IMR-90 (cell line): ENCODE measurements around the gene CAB39. TPM values are rescaled to one million over a fixed set of nuclear protein-coding genes. Genes with fewer than 3 reads are reported as not detected.

Experiments used
- ATAC-seq: fragments of 200-7000 bp; cut with Tn5 transposase; 2 replicates; pipeline ENCODE4 v1.9.1; 2020; ENCODE audit warnings: low read depth, mild to moderate bottlenecking, moderate library complexity
- BruUV-seq: library from RNA; stranded (reverse); fragments of 400-500 nt; replicated peaks from 2 replicates; lab custom pipeline; 2021; lab: Mats Ljungman, UMichigan
- CTCF ChIA-PET: fragments of 300-600 bp; formaldehyde crosslinking; extraction: SDS; loops from one replicate; lab custom pipeline; 2021; ENCODE audit warnings: antibody characterized with exemption; lab: Yijun Ruan, JAX
- POLR2A ChIA-PET: fragments of 300-600 bp; sonication (Branson Sonifier 250); formaldehyde crosslinking; loops from one replicate; lab custom pipeline; 2022; ENCODE audit warnings: antibody characterized with exemption; ENCODE audit not compliant: unreplicated experiment; lab: Charles Lee
- DNase-seq: peaks from one replicate; pipeline ENCODE4 v3.0.0; 2013
- H2AFZ ChIP-seq: replicated peaks from 2 replicates; pipeline ENCODE3; 2013; ENCODE audit warnings: low read length, mild to moderate bottlenecking; ENCODE audit not compliant: poor library complexity
- H2AK5ac ChIP-seq: 2 replicates; pipeline ENCODE4 v1.6.1; 2013; ENCODE audit warnings: low read depth, low read length, inconsistent platforms
- H2AK9ac ChIP-seq: replicated peaks from 2 replicates; pipeline ENCODE3; 2013; ENCODE audit warnings: mild to moderate bottlenecking, low read depth, low read length, moderate library complexity; ENCODE audit not compliant: poor library complexity
- H2BK120ac ChIP-seq: 2 replicates; pipeline ENCODE4 v1.6.1; 2013; ENCODE audit warnings: low read depth, low read length, inconsistent platforms
- H2BK15ac ChIP-seq: 3 replicates; pipeline ENCODE4 v1.6.1; 2013; ENCODE audit warnings: low read depth, low read length, inconsistent platforms
- H2BK20ac ChIP-seq: 2 replicates; pipeline ENCODE4 v1.6.1; 2013; ENCODE audit warnings: low read depth, mild to moderate bottlenecking, inconsistent platforms, low read length, moderate library complexity
- H2BK5ac ChIP-seq: 2 replicates; pipeline ENCODE4 v1.6.1; 2013; ENCODE audit warnings: mild to moderate bottlenecking, low read depth, low read length, inconsistent platforms; ENCODE audit not compliant: poor library complexity, severe bottlenecking
- H3K14ac ChIP-seq: replicated peaks from 2 replicates; pipeline ENCODE4 v1.6.1; 2013; ENCODE audit warnings: low read depth, low read length, inconsistent platforms
- H3K18ac ChIP-seq: 2 replicates; pipeline ENCODE4 v1.6.1; 2013; ENCODE audit warnings: low read depth, low read length, control low read depth
- H3K23ac ChIP-seq: 2 replicates; pipeline ENCODE4 v1.6.1; 2013; ENCODE audit warnings: low read depth, low read length, inconsistent platforms
- H3K27ac ChIP-seq: 2 replicates; pipeline ENCODE4 v1.5.1; 2013; ENCODE audit warnings: mild to moderate bottlenecking, control low read depth, low read length; ENCODE audit not compliant: insufficient read depth
- H3K27me3 ChIP-seq: 2 replicates; pipeline ENCODE4 v1.6.1; 2013; ENCODE audit warnings: low read length; ENCODE audit not compliant: control insufficient read depth, insufficient read depth
- H3K36me3 ChIP-seq: 2 replicates; pipeline ENCODE4 v1.6.1; 2013; ENCODE audit warnings: low read length, mixed read lengths; ENCODE audit not compliant: control insufficient read depth, insufficient read depth
- H3K4ac ChIP-seq: 2 replicates; pipeline ENCODE4 v1.6.1; 2013; ENCODE audit warnings: low read depth, low read length, inconsistent platforms
- H3K4me1 ChIP-seq: 2 replicates; pipeline ENCODE4 v1.6.1; 2013; ENCODE audit warnings: low read length, mixed read lengths; ENCODE audit not compliant: control insufficient read depth, insufficient read depth
- H3K4me2 ChIP-seq: 2 replicates; pipeline ENCODE4 v1.6.1; 2013; ENCODE audit warnings: low read depth, mild to moderate bottlenecking, control low read depth, low read length, moderate library complexity
- H3K4me3 ChIP-seq: 2 replicates; pipeline ENCODE4 v1.5.1; 2013; ENCODE audit warnings: low read depth, mild to moderate bottlenecking, control low read depth, low read length, moderate library complexity; ENCODE audit not compliant: insufficient read depth
- H3K56ac ChIP-seq: 2 replicates; pipeline ENCODE4 v1.6.1; 2013; ENCODE audit warnings: low read length, inconsistent platforms; ENCODE audit not compliant: insufficient read depth; ENCODE audit errors: extremely low read depth
- H3K79me1 ChIP-seq, 2 experiments: 2 replicates each; pipeline ENCODE4 v1.6.1; 2013; ENCODE audit warnings: low read length in 2 of 2, inconsistent platforms in 1 of 2, low read depth in 1 of 2
- H3K9ac ChIP-seq: 2 replicates; pipeline ENCODE4 v1.6.1; 2013; ENCODE audit warnings: low read depth, low read length, control low read depth
- H3K9me1 ChIP-seq: 2 replicates; pipeline ENCODE4 v1.6.1; 2013; ENCODE audit warnings: low read length, inconsistent platforms; ENCODE audit not compliant: insufficient read depth
- H3K9me3 ChIP-seq: 2 replicates; pipeline ENCODE4 v1.6.1; 2013; ENCODE audit warnings: low read length; ENCODE audit not compliant: control insufficient read depth, insufficient read depth
- H4K20me1 ChIP-seq: 2 replicates; pipeline ENCODE4 v1.6.1; 2013; ENCODE audit warnings: low read length, inconsistent platforms; ENCODE audit not compliant: insufficient read depth
- H4K5ac ChIP-seq: 2 replicates; pipeline ENCODE4 v1.6.1; 2013; ENCODE audit warnings: mild to moderate bottlenecking, low read depth, low read length, control low read depth
- H4K8ac ChIP-seq, 2 experiments: 2 replicates each; pipeline ENCODE4 v1.6.1; 2013; ENCODE audit warnings: low read depth in 2 of 2, low read length in 2 of 2, control low read depth in 1 of 2, inconsistent platforms in 1 of 2
- H4K91ac ChIP-seq: 2 replicates; pipeline ENCODE4 v1.6.1; 2013; ENCODE audit warnings: low read depth, low read length, inconsistent platforms; ENCODE audit not compliant: insufficient read depth
- RAD21 ChIP-seq: IDR thresholded peaks from 2 replicates; pipeline ENCODE4 v1.6.1; 2012; ENCODE audit warnings: low read length, improper control_type of control experiment
- RCOR1 ChIP-seq: IDR thresholded peaks from 2 replicates; pipeline ENCODE4 v1.6.1; 2012; ENCODE audit warnings: mild to moderate bottlenecking, low read length, improper control_type of control experiment; ENCODE audit not compliant: insufficient replicate concordance
- SMC3 ChIP-seq: fragments of 150-350 bp; IDR thresholded peaks from 2 replicates; pipeline ENCODE4 v1.6.1; 2016; ENCODE audit warnings: low read depth, mild to moderate bottlenecking, antibody characterized with exemption, low read length, moderate library complexity
- WGBS, 2 experiments: methylation state at CpG; one replicate each; pipeline versions ENCODE4 v1.1.5 to v1.1.7; 2013; ENCODE audit warnings: missing lambda C conversion rate in 2 of 2; ENCODE audit not compliant: insufficient read length in 1 of 2; ENCODE audit errors: extremely low coverage in 2 of 2; 5-methylcytosine and 5-hydroxymethylcytosine counted together
- dilution Hi-C: fragments of 300-500 bp; cut with HindIII; formaldehyde crosslinking; loops from one replicate; pipeline ENCODE4 v1.14.3; 2018; ENCODE audit warnings: low sequenced_read_pairs; ENCODE audit not compliant: unreplicated experiment
- in situ Hi-C: fragments of 300-500 bp; cut with MboI; formaldehyde crosslinking; loops from 3 replicates; pipeline ENCODE4 v1.14.3; 2019; ENCODE audit warnings: low sequenced_read_pairs, inconsistent platforms, mixed read lengths
- intact Hi-C: fragments of 100-400 bp; cut with micrococcal nuclease; formaldehyde crosslinking; loops from 2 replicates; pipeline ENCODE4 v1.10.0; 2022
- polyA plus RNA-seq, 3 experiments: library from polyadenylated mRNA; depleted of rRNA; stranded (reverse); fragments of >200 nt; gene quantifications; 2 replicates each; pipeline ENCODE4 v1.2.3, GENCODE V29; 2012; ENCODE audit warnings: low replicate concordance in 1 of 3
- total RNA-seq: library from RNA; depleted of rRNA; stranded (reverse); fragments of >200 nt; gene quantifications from 2 replicates; pipeline ENCODE4 v1.2.3, GENCODE V29; 2012
- TF ChIP-seq, protein P1 (sequence below): conservative IDR thresholded peaks from 2 replicates; pipeline ENCODE4 v1.5.1; 2012; ENCODE audit warnings: mild to moderate bottlenecking, low read depth, low read length, improper control_type of control experiment

Gene CAB39
- total and polyA plus RNA-seq, 2 of the 4 experiments (the other 2 are of a cell fraction): 38.2 to 71.7 TPM

DNA sequence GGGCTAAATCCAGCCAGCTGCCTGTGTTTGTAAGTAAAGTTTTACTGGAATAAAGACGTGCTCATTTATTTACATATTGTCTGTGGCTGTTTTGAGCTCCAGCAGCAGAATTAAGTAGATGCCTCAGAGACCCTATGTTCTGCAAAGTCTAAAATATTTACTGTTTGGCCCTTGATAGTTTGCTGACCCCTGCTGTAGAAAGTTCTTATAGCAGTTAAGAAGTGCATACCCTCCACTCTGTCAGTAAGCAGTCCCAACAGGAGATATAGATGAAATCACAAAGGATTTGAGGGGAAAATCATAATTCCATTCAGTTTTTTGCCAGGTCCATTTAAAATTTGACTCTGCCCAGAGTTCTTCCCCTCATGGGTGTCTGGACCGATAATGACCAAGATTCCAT lies 102.0 kb downstream of the CAB39 start:
- H3K79me1 ChIP-seq: peaks cover 30 to 36% of the 10 kb centered on the region in 2 experiments
- in situ Hi-C loops: loop anchor here (25.0 kb wide), 3 partner anchors 402 to 802 kb away; partner anchors contain the start of genes SP100 and SP110
- dilution Hi-C loops: no loop called here
- no peak overlapping the region for H3K9ac ChIP-seq
- no peak overlapping the region for H3K18ac ChIP-seq
- H3K27me3 ChIP-seq: no peaks in the 10 kb centered on the region
- no peak overlapping the region for H3K27ac ChIP-seq
- H3K4me3 ChIP-seq: no peak overlapping the region
- H2BK5ac ChIP-seq: no peak overlapping the region
- peak; percentile 76 for ATAC-seq
- H2AK9ac ChIP-seq: no peak overlapping the region
- H4K8ac ChIP-seq: no peak overlapping the region
- no peak overlapping the region for H2BK15ac ChIP-seq
- CTCF ChIA-PET: no interaction called here
- H3K23ac ChIP-seq: no peak overlapping the region
- H3K4ac ChIP-seq: no peak overlapping the region
- peak; percentile 65 for TF ChIP-seq RAD21
- peak; percentile 41 for TF ChIP-seq SMC3
- TF ChIP-seq RCOR1: no peak
- TF ChIP-seq, protein P1, sequence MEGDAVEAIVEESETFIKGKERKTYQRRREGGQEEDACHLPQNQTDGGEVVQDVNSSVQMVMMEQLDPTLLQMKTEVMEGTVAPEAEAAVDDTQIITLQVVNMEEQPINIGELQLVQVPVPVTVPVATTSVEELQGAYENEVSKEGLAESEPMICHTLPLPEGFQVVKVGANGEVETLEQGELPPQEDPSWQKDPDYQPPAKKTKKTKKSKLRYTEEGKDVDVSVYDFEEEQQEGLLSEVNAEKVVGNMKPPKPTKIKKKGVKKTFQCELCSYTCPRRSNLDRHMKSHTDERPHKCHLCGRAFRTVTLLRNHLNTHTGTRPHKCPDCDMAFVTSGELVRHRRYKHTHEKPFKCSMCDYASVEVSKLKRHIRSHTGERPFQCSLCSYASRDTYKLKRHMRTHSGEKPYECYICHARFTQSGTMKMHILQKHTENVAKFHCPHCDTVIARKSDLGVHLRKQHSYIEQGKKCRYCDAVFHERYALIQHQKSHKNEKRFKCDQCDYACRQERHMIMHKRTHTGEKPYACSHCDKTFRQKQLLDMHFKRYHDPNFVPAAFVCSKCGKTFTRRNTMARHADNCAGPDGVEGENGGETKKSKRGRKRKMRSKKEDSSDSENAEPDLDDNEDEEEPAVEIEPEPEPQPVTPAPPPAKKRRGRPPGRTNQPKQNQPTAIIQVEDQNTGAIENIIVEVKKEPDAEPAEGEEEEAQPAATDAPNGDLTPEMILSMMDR: peak; percentile 54
- H4K20me1 ChIP-seq: peaks cover 5% of the 10 kb centered on the region; the same call in 1 of the 2 replicates
- no peak overlapping the region for H3K4me2 ChIP-seq
- no peak overlapping the region for H3K56ac ChIP-seq
- BruUV-seq: no TSS peak
- H2BK120ac ChIP-seq: no peak overlapping the region
- no peak overlapping the region for H4K5ac ChIP-seq
- no CpG with 5 or more reads among the region's 2 CpGs for WGBS, 2 experiments
- intact Hi-C loops: loop anchor here (5.0 kb wide), 3 partner anchors 102 to 397 kb away; partner anchors contain the start of genes CAB39 and SP100
- no peak overlapping the region for H3K14ac ChIP-seq
- H3K9me3 ChIP-seq: no peaks in the 10 kb centered on the region
- H3K9me1 ChIP-seq: peaks cover 4% of the 10 kb centered on the region; the same call in 1 of the 2 replicates
- no peak overlapping the region for H2BK20ac ChIP-seq
- H3K36me3 ChIP-seq: peaks cover 39% of the 10 kb centered on the region
- H2AFZ ChIP-seq: no peak overlapping the region
- peaks cover 6% of the 10 kb centered on the region for H3K4me1 ChIP-seq
- peak; percentile 47 for DNase-seq
- H4K91ac ChIP-seq: no peak overlapping the region
- H2AK5ac ChIP-seq: no peak overlapping the region
- POLR2A ChIA-PET: no interaction called here
